Activated CD8-positive, alpha-beta T cell treated with anti-CD3 and anti-CD28 coated beads for 36 hours (primary cell): ENCODE results near the gene MTERF2. TPM values are rescaled to one million over a fixed set of nuclear protein-coding genes. Genes with fewer than 3 reads are reported as not detected.
A peak's percentile ranks its signal among the peaks of the same experiment; 100 is the strongest.

ENCODE experiments used
- ATAC-seq: fragments of 200-7000 bp; cut with Tn5 transposase; one replicate; pipeline ENCODE4 v1.10.0; 2021; ENCODE audit warnings: mild to moderate bottlenecking, moderate library complexity
- CTCF ChIA-PET: fragments of 350-600 bp; sonication (Branson Sonifier 250); formaldehyde crosslinking; loops from one replicate; lab custom pipeline; 2021; ENCODE audit warnings: antibody characterized with exemption; lab: Charles Lee
- POLR2A ChIA-PET: fragments of 350-600 bp; sonication (Branson Sonifier 250); formaldehyde crosslinking; loops from one replicate; lab custom pipeline; 2021; ENCODE audit warnings: antibody characterized with exemption; lab: Charles Lee
- DNase-seq: peaks from one replicate; pipeline ENCODE4 v3.0.0-alpha.2; 2020
- H3K27ac Mint-ChIP-seq: one replicate; pipeline ENCODE4 v1.8.0; 2021; ENCODE audit warnings: mild to moderate bottlenecking, mixed read lengths
- H3K27me3 Mint-ChIP-seq: one replicate; pipeline ENCODE4 v1.8.0; 2021; ENCODE audit warnings: mixed read lengths
- H3K36me3 Mint-ChIP-seq: one replicate; pipeline ENCODE4 v1.8.0; 2021; ENCODE audit warnings: low read depth, mixed read lengths
- H3K4me1 Mint-ChIP-seq: one replicate; pipeline ENCODE4 v1.8.0; 2021; ENCODE audit warnings: low read depth, mixed read lengths
- H3K4me3 Mint-ChIP-seq: one replicate; pipeline ENCODE4 v1.8.0; 2021; ENCODE audit warnings: mild to moderate bottlenecking, moderate library complexity, mixed read lengths
- H3K9me3 Mint-ChIP-seq: one replicate; pipeline ENCODE4 v1.8.0; 2021; ENCODE audit warnings: mixed read lengths
- intact Hi-C: fragments of 100-400 bp; cut with micrococcal nuclease; formaldehyde crosslinking; loops from one replicate; pipeline ENCODE4 v1.10.0; 2022
- total RNA-seq, 2 experiments: library from RNA; stranded (reverse); gene quantifications; one replicate each; pipeline ENCODE4 v1.2.3, GENCODE V29; 2021
- TF ChIP-seq, protein P1 (sequence below): fragments of 200-600 bp; IDR thresholded peaks from one replicate; pipeline ENCODE4 v1.8.0; 2022; ENCODE audit warnings: antibody characterized with exemption, mild to moderate bottlenecking

The MTERF2 gene
- total RNA-seq, 2 experiments from 2014 or later: 4.8 to 5.9 TPM

DNA sequence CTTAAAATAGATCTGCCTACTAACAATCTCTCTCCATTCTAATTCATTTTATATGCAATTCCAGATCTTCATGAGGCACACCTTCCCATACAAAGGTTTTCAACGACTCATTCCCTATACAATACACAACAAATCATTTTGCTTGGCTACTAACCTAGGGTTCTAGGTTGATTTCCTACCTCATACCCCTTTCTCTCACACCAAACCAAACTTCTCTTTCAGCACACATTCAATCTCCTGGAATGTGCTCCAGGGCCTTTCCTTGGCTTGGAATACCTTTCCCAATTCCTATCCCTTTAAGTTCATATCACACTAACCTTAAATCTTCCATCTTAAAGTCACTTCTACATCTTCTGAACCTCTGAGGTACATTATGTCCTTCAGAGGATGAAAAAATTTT, 38.7 kb upstream of the MTERF2 start:
- no peak overlapping the region for H3K4me3 Mint-ChIP-seq
- H3K9me3 Mint-ChIP-seq: no peaks in the 10 kb centered on the region
- peaks cover 6% of the 10 kb centered on the region for H3K36me3 Mint-ChIP-seq
- POLR2A ChIA-PET: no interaction called here
- TF ChIP-seq, protein P1, sequence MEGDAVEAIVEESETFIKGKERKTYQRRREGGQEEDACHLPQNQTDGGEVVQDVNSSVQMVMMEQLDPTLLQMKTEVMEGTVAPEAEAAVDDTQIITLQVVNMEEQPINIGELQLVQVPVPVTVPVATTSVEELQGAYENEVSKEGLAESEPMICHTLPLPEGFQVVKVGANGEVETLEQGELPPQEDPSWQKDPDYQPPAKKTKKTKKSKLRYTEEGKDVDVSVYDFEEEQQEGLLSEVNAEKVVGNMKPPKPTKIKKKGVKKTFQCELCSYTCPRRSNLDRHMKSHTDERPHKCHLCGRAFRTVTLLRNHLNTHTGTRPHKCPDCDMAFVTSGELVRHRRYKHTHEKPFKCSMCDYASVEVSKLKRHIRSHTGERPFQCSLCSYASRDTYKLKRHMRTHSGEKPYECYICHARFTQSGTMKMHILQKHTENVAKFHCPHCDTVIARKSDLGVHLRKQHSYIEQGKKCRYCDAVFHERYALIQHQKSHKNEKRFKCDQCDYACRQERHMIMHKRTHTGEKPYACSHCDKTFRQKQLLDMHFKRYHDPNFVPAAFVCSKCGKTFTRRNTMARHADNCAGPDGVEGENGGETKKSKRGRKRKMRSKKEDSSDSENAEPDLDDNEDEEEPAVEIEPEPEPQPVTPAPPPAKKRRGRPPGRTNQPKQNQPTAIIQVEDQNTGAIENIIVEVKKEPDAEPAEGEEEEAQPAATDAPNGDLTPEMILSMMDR: no peak
- no peak for ATAC-seq
- peaks cover 17% of the 10 kb centered on the region for H3K4me1 Mint-ChIP-seq
- intact Hi-C loops: no loop called here
- CTCF ChIA-PET: no interaction called here
- no peak overlapping the region for H3K27ac Mint-ChIP-seq
- H3K27me3 Mint-ChIP-seq: no peaks in the 10 kb centered on the region
- DNase-seq: no peak

DNA sequence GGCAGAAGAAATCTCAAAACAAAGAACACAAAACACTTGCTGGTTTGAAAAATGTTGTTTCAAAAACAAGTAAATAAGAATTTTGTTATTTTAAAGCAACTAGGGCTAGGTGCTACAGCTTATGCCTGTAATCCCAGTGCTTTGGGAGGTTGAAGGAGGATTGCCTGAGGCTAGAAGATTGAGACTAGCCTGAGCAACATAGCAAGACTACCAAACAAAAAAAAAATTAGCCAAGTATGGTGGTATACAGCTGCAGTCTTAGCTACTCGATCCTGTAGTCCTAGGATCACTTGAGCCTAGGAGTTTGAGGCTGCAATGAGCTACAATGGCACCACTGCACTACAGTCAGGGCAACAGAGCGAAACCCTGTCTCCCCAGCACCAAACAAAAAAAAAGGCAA, 32.6 kb upstream of the MTERF2 start:
- POLR2A ChIA-PET: interaction anchor here (0.6 kb wide), 2 partner anchors 57 to 77 kb away, joined by 3 read pairs; no protein-coding TSS in a partner anchor
- no peak overlapping the region for H3K27ac Mint-ChIP-seq
- H3K9me3 Mint-ChIP-seq: no peaks in the 10 kb centered on the region
- ATAC-seq: no peak
- CTCF ChIA-PET: no interaction called here
- peaks cover 21% of the 10 kb centered on the region for H3K36me3 Mint-ChIP-seq
- H3K4me1 Mint-ChIP-seq: no peaks in the 10 kb centered on the region
- no peak overlapping the region for H3K4me3 Mint-ChIP-seq
- no peaks in the 10 kb centered on the region for H3K27me3 Mint-ChIP-seq
- TF ChIP-seq, protein P1: no peak
- DNase-seq: no peak
- intact Hi-C loops: no loop called here

DNA sequence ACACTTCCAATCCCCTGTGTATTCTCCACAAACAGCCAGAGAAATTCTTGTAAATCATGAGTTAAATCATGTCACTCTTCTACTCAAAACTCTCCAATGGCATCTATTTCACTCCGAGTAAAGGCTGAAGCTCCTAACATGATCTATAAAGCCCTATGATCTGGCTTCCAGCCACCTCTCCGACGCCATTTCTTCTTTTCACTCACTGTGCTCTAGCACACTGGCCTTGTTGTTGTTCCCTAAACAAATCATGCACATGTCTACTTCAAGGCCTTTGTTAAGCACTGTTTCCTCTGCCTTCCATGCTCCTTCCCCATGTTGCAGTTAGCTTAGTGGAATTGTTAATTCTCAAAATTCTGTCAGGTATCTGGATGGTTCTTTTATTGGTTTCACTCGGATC, 30.1 kb upstream of the MTERF2 start:
- H3K36me3 Mint-ChIP-seq: peaks cover 21% of the 10 kb centered on the region
- no peak overlapping the region for H3K27ac Mint-ChIP-seq
- H3K4me3 Mint-ChIP-seq: no peak overlapping the region
- no peaks in the 10 kb centered on the region for H3K4me1 Mint-ChIP-seq
- ATAC-seq: no peak
- CTCF ChIA-PET: no interaction called here
- H3K27me3 Mint-ChIP-seq: no peaks in the 10 kb centered on the region
- TF ChIP-seq, protein P1: no peak
- POLR2A ChIA-PET: interaction anchor here (1.2 kb wide), 1 partner anchor 30 kb away, joined by 3 read pairs; the partner anchor contains the start of gene MTERF2
- H3K9me3 Mint-ChIP-seq: no peaks in the 10 kb centered on the region
- no peak for DNase-seq
- intact Hi-C loops: no loop called here

DNA sequence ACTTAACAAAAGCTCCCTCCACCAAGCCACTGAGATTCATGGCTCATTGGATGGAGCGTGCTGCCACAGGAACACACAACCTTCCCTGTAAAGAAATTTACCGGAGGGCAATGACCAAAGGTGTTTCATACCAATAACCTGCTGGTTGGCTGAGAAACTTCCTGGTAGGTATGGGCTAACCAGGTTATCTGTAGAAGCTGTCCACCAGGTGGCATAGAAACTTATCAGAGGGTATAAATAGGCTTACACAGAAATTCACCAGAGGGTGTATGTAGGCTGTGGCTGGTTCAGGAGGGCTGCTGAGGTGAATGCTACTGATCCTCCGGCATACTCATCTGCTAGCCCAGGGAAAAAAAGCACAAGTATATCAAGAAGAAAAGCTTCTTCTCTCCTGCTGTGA, 27.1 kb upstream of the MTERF2 start:
- DNase-seq: no peak
- Mint-ChIP-seq H3K27me3 (no peaks in the 10 kb centered on the region), H3K9me3 (no peaks in the 10 kb centered on the region), H3K36me3 (peaks cover 18% of the 10 kb centered on the region), H3K4me3 (no peak overlapping the region), H3K4me1 (no peaks in the 10 kb centered on the region), H3K27ac (no peak overlapping the region)
- CTCF ChIA-PET: interaction anchor here (0.9 to 1.8 kb wide), 2 partner anchors 16 to 91 kb away, joined by 3 to 9 read pairs; no protein-coding TSS in a partner anchor
- ATAC-seq: peak; percentile 30
- POLR2A ChIA-PET: interaction anchor here (0.7 kb wide), 1 partner anchor 36 kb away, joined by 3 read pairs; no protein-coding TSS in a partner anchor
- intact Hi-C loops: no loop called here
- TF ChIP-seq, protein P1: no peak

DNA sequence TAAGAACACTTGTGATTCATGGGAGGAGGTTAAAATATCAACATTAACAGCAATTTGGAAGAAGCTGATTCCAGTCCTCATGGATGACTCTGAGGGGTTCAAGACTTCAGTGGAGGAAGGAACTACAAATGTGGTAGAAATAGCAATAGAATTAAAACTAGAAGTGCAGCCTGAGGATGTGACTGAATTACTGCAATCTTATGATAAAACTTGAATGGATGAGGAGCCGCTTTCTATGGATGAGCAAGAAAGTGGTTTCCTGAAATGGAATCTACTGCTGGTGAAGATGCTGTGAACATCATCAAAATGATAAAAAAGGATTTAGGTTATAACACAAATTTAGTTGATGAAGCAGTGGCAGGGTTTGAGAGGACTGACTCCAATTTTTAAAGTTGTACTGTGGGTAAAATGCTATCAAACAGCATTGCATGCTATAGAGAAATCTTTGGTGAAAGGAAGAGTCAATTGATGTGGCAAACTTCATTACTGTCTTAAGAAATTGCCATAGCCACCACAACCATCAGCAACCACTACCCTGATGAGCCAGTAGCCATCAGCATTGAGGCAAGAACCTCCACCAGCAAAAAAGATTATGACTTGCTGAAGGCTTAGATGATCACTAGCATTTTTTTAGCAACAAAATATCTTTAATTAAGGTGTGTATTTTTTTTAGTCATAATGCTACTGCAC, 25.9 kb upstream of the MTERF2 start:
- no peak for DNase-seq
- ChIA-PET CTCF (interaction anchor here (0.7 to 1.8 kb wide), 2 partner anchors 92 to 724 kb away, joined by 3 to 9 read pairs; no protein-coding TSS in a partner anchor), POLR2A (no interaction called here)
- no peaks in the 10 kb centered on the region for H3K9me3 Mint-ChIP-seq
- ATAC-seq: no peak
- H3K4me3 Mint-ChIP-seq: no peak overlapping the region
- intact Hi-C loops: no loop called here
- no peak overlapping the region for H3K27ac Mint-ChIP-seq
- H3K27me3 Mint-ChIP-seq: no peaks in the 10 kb centered on the region
- TF ChIP-seq, protein P1: no peak
- peaks cover 17% of the 10 kb centered on the region for H3K36me3 Mint-ChIP-seq
- H3K4me1 Mint-ChIP-seq: no peaks in the 10 kb centered on the region
